Omental fat pad (tissue), 4 donors: Measurements from ENCODE around the gene EIF4G2. TPM values are rescaled to one million over a fixed set of nuclear protein-coding genes. Genes with fewer than 3 reads are reported as not detected.

ENCODE experiments used
- ATAC-seq: fragments of 150-250 bp; one replicate; pipeline ENCODE4 v1.9.1; 2016; ENCODE audit warnings: mild to moderate bottlenecking, moderate library complexity; ENCODE audit not compliant: low FRiP score
- DNase-seq: peaks from one replicate; pipeline ENCODE4 v3.0.0-alpha.2; 2019; ENCODE audit warnings: low spot score
- small RNA-seq: library from RNA; depleted of rRNA; stranded (forward); fragments of <200 nt; gene quantifications from one replicate; pipeline ENCODE3, GENCODE V24; 2016
- total RNA-seq, 4 donors: library from RNA; depleted of rRNA; stranded (reverse); fragments of >200 nt; gene quantifications; one replicate each; pipeline ENCODE4 v1.1.0, GENCODE V29; 2016
- TF ChIP-seq, protein P1 (sequence below), 3 donors: fragments of 450-650 bp; IDR thresholded peaks; one replicate each; pipeline ENCODE4 v1.5.1; 2016 to 2017; ENCODE audit warnings: antibody characterized with exemption in 3 of 3, mild to moderate bottlenecking in 3 of 3, moderate library complexity in 2 of 3

EIF4G2 gene
- total RNA-seq, 4 donors from 2014 or later: 456 to 714 (median 516) TPM

DNA sequence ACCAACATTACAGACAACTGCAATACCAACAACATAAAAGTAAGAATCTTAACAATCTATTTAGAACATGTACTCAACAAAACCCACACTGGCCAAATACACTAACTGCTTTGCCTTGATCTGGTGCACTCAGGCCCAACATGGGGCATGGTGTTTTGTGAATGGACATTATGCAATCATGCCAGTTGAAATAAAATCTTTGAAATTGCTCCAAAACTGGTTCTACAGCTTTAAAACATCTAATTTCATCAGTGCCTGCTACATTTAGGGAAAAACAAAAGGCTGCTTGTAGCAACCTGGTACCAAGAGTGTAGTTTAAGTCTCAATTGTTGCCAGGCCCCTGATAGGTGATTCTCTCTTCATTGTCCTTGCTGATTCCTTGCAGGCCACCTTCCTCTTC lies 61.0 kb downstream of the EIF4G2 start:
- ATAC-seq: no peak
- TF ChIP-seq, protein P1, sequence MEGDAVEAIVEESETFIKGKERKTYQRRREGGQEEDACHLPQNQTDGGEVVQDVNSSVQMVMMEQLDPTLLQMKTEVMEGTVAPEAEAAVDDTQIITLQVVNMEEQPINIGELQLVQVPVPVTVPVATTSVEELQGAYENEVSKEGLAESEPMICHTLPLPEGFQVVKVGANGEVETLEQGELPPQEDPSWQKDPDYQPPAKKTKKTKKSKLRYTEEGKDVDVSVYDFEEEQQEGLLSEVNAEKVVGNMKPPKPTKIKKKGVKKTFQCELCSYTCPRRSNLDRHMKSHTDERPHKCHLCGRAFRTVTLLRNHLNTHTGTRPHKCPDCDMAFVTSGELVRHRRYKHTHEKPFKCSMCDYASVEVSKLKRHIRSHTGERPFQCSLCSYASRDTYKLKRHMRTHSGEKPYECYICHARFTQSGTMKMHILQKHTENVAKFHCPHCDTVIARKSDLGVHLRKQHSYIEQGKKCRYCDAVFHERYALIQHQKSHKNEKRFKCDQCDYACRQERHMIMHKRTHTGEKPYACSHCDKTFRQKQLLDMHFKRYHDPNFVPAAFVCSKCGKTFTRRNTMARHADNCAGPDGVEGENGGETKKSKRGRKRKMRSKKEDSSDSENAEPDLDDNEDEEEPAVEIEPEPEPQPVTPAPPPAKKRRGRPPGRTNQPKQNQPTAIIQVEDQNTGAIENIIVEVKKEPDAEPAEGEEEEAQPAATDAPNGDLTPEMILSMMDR (IDR thresholded peaks at IDR 0.05): no peak
- DNase-seq: no peak

Small RNA genes lying within 50 kb of the gene (small RNA-seq; reads per million reads assigned to genes)
- gene SNORD97: not detected

Other genes with a start within 250 kb of the EIF4G2 start
- gene LYVE1, start 240.3 kb downstream of the EIF4G2 start, total RNA-seq: 100 to 1,000 TPM; 106 to 359 (median 275) TPM
- gene IRAG1, start 115.2 kb downstream of the EIF4G2 start, total RNA-seq: 10 to 100 TPM in 2 of 4 donors, 1 to 10 TPM in 2; 3.3 to 32.3 (median 7.7) TPM
- 10 to 100 TPM; 20.9 to 28.8 (median 23.7) TPM for gene CTR9, start 57.7 kb downstream of the EIF4G2 start, total RNA-seq
- gene ZBED5, start 49.1 kb upstream of the EIF4G2 start, total RNA-seq: 10 to 100 TPM; 16.5 to 44.0 (median 22.6) TPM